Activated CD4-positive, alpha-beta memory T cell treated with anti-CD3 and anti-CD28 coated beads, Interleukin-2, amount 10 ng/mL, durations not matched to agents 7 days and 5 days (primary cell): ENCODE data around the gene NFAT5. TPM values are rescaled to one million over a fixed set of nuclear protein-coding genes. Genes with fewer than 3 reads are reported as not detected.
"Not testable (repeated sequence)": the region's sequence is repeated elsewhere in the genome, so short reads cannot be mapped to it uniquely, and the experiment has no call there.

Experiments used
- CTCF ChIA-PET: fragments of 350-600 bp; sonication (Branson Sonifier 250); formaldehyde crosslinking; loops from one replicate; lab custom pipeline; 2021; ENCODE audit warnings: antibody characterized with exemption, inconsistent platforms; lab: Charles Lee
- POLR2A ChIA-PET: fragments of 350-600 bp; sonication (Branson Sonifier 250); formaldehyde crosslinking; loops from one replicate; lab custom pipeline; 2021; ENCODE audit warnings: antibody characterized with exemption; lab: Charles Lee
- DNase-seq: peaks from one replicate; pipeline ENCODE4 v3.0.0-alpha.2; 2020
- H3K27ac Mint-ChIP-seq: one replicate; pipeline ENCODE4 v1.8.0; 2021; ENCODE audit warnings: mild to moderate bottlenecking, mixed read lengths
- H3K27me3 Mint-ChIP-seq: one replicate; pipeline ENCODE4 v1.8.0; 2021; ENCODE audit warnings: mixed read lengths
- H3K36me3 Mint-ChIP-seq: one replicate; pipeline ENCODE4 v1.8.0; 2021; ENCODE audit warnings: low read depth, mixed read lengths
- H3K4me1 Mint-ChIP-seq: one replicate; pipeline ENCODE4 v1.8.0; 2021; ENCODE audit warnings: mixed read lengths
- H3K4me3 Mint-ChIP-seq: one replicate; pipeline ENCODE4 v1.8.0; 2021; ENCODE audit warnings: mild to moderate bottlenecking, mixed read lengths
- H3K9me3 Mint-ChIP-seq: one replicate; pipeline ENCODE4 v1.8.0; 2021; ENCODE audit warnings: mixed read lengths
- total RNA-seq, 2 experiments: library from RNA; stranded (reverse); gene quantifications; one replicate each; pipeline ENCODE4 v1.2.3, GENCODE V29; 2021

Gene NFAT5
- total RNA-seq, 2 experiments from 2014 or later, result 19.7 to 21.3 TPM

DNA sequence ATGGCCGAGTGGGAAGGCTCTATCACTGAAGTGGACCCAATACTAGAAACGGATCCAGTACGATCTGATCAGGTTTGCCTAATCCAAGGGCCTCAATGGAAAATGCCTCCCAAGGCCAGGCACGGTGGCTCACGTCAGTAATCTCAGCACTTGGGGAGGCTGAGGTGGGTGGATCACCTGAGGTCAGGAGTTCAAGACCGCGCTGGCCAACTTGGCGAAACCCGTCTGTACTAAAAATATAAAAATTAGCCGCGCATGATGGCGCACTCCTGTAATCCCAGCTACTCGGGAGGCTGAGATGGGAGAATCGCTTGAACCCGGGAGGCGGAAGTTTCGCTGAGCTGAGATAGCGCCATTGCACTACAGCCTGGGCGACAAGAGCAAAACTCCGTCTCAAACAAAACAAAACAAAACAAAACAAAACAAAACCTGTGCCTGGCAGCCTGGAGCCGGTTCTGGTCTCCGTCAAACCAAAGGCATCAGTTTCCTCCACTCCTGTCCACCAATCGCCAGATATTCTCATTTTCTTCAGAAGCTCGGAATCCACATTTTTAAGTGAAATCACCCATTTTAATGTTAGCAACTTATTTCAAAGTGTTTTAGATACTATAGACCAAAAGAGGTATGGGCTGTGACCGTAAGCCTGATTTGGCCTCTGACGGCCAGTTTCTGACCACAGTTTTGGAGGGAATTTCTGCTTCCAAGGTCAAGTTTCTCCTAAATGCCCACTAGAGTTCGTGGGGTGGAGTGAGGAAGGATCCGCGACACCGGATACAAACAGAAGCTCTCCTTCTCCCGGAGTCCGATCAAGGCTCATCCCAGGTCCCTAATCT, 159.9 kb downstream of the NFAT5 start:
- peak overlapping the region; percentile 90 for H3K27ac Mint-ChIP-seq
- DNase-seq, result no peak
- POLR2A ChIA-PET, result interaction anchor here (0.8 to 7.3 kb wide), 13 partner anchors 8 to 573 kb away, joined by 3 to 84 read pairs (median 4); partner anchors contain the start of genes CYB5B, DDX19B, NOB1 and PDF
- H3K4me1 Mint-ChIP-seq, result peaks cover 61% of the 10 kb centered on the region
- CTCF ChIA-PET, result interaction anchor here (1.2 to 7.4 kb wide), 3 partner anchors 17 to 36 kb away, joined by 5 to 87 read pairs (median 6); partner anchors contain the start of genes NOB1 and WWP2
- H3K4me3 Mint-ChIP-seq, result peak overlapping the region; percentile 89
- peaks cover 7% of the 10 kb centered on the region for H3K36me3 Mint-ChIP-seq
- H3K27me3 Mint-ChIP-seq, result no peaks in the 10 kb centered on the region
- no peaks in the 10 kb centered on the region for H3K9me3 Mint-ChIP-seq

DNA sequence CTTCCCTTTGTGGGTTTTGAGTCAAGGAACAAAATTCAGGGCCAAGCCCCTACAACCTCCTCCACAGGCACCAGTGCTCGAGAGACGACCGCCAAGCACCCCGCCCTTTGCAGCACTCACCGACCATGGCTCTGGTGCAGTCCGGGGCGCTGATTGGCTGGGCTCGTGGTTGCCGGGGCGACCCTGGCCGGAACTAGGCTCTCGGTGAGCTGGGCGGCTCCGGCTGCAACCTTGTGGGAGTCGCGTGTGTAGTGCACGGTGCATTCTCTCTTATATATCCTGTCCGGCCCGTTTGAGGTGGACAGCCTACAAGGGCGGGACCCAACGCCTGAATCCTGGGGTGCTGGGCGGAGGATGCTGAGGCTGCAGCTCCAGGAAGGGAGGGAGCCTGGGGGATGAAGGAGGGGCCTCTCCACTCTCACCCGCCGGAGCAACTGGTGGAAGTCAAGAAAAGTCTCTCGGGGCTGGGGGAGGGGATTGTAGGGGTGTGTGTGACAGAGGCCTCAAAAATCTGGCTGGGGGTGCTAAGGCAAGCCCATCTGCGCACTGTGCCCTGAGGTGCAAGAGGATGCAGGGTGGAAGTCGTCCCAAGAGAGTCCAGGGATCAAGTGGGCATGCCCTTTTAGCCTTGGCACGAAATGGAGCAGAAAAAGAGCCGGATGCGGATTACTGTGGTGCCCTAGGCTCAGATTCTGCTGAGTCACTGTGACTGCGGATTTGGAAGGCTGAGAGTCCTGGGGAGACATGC, 160.7 kb downstream of the NFAT5 start, which contains the start of gene NQO1:
Gene NQO1 (minus strand): TSS at position 248 of the 748 bp plus-strand sequence. CDS start 121 bp downstream, at position 127.
- Mint-ChIP-seq H3K27ac (peak within 1 kb of the TSS; percentile 90), H3K36me3 (peaks cover 7% of the 10 kb centered on the region), H3K27me3 (no peaks in the 10 kb centered on the region), H3K4me1 (peaks cover 59% of the 10 kb centered on the region), H3K4me3 (peak within 1 kb of the TSS; percentile 89), H3K9me3 (no peaks in the 10 kb centered on the region)
- ChIA-PET POLR2A (interaction anchor here (0.8 to 7.3 kb wide), 16 partner anchors 9 to 572 kb away, joined by 3 to 84 read pairs (median 4); partner anchors contain the start of genes CYB5B, DDX19B, NOB1 and PDF), CTCF (interaction anchor here (1.2 to 7.4 kb wide), 4 partner anchors 18 to 204 kb away, joined by 4 to 87 read pairs (median 6); partner anchors contain the start of genes NOB1 and WWP2)
- DNase-seq, result peak; percentile 95

DNA sequence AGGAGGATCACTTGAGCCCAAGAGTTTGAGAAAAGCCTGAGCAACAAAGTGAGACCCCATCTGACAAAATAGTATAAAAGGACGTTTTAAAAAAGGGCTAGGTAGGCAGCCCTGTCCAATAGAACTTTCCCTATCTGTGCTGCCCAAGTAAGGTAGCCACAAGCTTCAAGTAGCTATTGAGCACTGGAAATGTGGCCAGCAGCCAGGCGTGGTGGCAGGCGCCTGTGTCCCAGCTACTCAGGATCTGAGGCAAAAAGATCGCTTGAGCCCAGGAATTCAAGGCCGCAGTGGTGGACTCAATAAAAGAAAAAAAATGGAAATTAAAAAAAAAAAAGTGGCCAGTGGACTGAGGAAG, 162.1 kb downstream of the NFAT5 start:
- ChIA-PET POLR2A (interaction anchor here (1.0 to 7.3 kb wide), 6 partner anchors 9 to 35 kb away, joined by 3 to 84 read pairs (median 5); partner anchors contain the start of genes NOB1 and WWP2), CTCF (interaction anchor here (1.1 to 7.4 kb wide), 2 partner anchors 19 to 27 kb away, joined by 3 to 87 read pairs; partner anchors contain the start of gene NOB1)
- peak overlapping the region; percentile 90 for H3K27ac Mint-ChIP-seq
- peaks cover 53% of the 10 kb centered on the region for H3K4me1 Mint-ChIP-seq
- H3K36me3 Mint-ChIP-seq, result peaks cover 7% of the 10 kb centered on the region
- H3K27me3 Mint-ChIP-seq, result no peaks in the 10 kb centered on the region
- H3K4me3 Mint-ChIP-seq, result peak overlapping the region; percentile 89
- no peak for DNase-seq
- no peaks in the 10 kb centered on the region for H3K9me3 Mint-ChIP-seq

DNA sequence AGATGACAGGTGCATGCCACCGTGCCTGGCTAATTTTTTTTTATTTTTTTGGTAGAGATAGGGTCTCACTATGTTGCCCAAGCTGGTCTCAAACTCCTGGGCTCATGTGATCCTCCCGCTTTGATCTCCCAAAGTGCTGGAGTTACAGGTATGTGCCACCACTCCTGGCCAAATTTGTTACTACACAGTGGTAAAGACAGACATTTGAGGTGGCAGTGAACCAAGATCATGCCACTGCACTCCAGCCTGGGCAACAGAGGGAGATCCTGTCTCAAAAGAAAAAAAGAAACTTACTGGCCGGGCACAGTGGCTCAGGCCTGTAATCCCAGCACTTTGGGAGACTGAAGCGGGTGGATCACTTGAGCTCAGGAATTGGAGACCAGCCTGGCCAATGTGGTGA, 163.3 kb downstream of the NFAT5 start:
- not testable (repeated sequence) for H3K9me3 Mint-ChIP-seq, H3K27ac Mint-ChIP-seq, H3K27me3 Mint-ChIP-seq, H3K36me3 Mint-ChIP-seq, DNase-seq, H3K4me3 Mint-ChIP-seq
- H3K4me1 Mint-ChIP-seq, result peaks cover 43% of the 10 kb centered on the region
- ChIA-PET CTCF (interaction anchor here (0.8 to 7.4 kb wide), 2 partner anchors 25 to 26 kb away, joined by 3 to 87 read pairs; partner anchors contain the start of gene NOB1), POLR2A (interaction anchor here (4.8 to 7.3 kb wide), 2 partner anchors 25 to 34 kb away, joined by 47 to 84 read pairs; partner anchors contain the start of genes NOB1 and WWP2)

DNA sequence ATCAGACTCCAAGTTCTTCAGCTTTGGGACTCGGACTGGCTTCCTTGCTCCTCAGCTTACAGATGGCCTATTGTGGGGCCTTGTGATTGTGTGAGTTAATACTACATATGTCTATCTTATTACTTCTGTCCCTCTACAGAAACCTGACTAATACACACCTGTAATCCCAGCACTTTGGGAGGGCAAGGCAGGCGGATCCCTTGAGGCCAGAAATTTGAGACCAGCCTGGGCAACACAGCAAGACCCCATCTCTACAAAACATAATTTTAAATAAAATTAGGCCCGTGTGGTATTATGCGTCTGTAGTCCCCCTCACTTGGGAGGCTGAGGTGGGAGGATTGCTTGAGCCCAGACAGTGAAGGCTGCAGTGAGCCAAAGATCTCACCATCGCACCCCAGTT, 165.5 kb downstream of the NFAT5 start:
- CTCF ChIA-PET, result interaction anchor here (1.3 kb wide), 1 partner anchor 23 kb away, joined by 4 read pairs; the partner anchor contains the start of gene NOB1
- H3K4me1 Mint-ChIP-seq, result peaks cover 23% of the 10 kb centered on the region
- POLR2A ChIA-PET, result interaction anchor here (0.8 kb wide), 1 partner anchor 18 kb away, joined by 3 read pairs; no protein-coding TSS in a partner anchor
- not testable (repeated sequence) for H3K27ac Mint-ChIP-seq, H3K9me3 Mint-ChIP-seq, H3K36me3 Mint-ChIP-seq, DNase-seq, H3K27me3 Mint-ChIP-seq, H3K4me3 Mint-ChIP-seq

DNA sequence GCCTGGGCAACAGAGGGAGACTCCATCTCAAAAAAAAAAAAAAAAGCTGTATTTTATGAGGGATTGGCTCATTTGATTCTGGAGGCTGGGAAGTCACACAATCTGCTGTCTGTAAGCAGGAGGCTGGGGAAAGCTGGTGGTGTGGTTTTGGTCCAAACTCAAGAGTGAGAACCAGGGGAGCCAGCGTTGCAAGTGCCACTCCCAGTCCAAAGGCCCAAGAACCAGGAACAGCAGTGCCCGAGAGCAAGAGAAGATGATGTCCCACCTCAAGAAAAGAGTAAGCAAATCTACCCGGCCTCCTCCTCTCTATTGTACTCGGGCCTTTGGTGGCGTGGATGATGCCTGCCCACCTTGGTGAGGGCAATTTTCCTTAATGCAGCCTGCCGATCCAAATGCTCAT, 166.3 kb downstream of the NFAT5 start:
- H3K9me3 Mint-ChIP-seq, result no peaks in the 10 kb centered on the region
- POLR2A ChIA-PET, result interaction anchor here (0.8 to 1.0 kb wide), 2 partner anchors 19 to 22 kb away, joined by 3 to 5 read pairs; partner anchors contain the start of gene NOB1
- no peak for DNase-seq
- no peaks in the 10 kb centered on the region for H3K27me3 Mint-ChIP-seq
- H3K36me3 Mint-ChIP-seq, result no peaks in the 10 kb centered on the region
- CTCF ChIA-PET, result interaction anchor here (1.3 kb wide), 1 partner anchor 23 kb away, joined by 4 read pairs; the partner anchor contains the start of gene NOB1
- no peak overlapping the region for H3K4me3 Mint-ChIP-seq
- no peak overlapping the region for H3K27ac Mint-ChIP-seq
- H3K4me1 Mint-ChIP-seq, result peaks cover 15% of the 10 kb centered on the region

DNA sequence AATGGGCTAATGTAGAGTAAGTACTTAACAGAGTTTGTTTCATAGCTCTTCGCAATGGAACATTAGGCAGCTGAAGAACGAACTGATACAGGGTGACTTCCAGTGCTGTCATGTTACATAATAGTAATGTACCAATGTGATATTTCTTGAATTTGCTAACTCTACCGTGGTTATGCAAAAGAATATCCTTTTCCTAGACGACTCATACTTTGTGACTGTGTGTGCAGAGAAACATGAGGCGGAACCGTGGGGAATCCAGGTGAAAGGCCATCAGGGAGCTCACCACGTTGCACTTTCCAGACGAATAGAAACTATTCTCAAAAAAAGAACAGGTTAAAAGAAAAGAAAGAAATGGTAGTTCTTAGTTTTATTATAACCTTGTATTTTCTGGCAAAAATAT, 175.8 kb downstream of the NFAT5 start:
- Mint-ChIP-seq H3K27ac (no peak overlapping the region), H3K4me1 (no peaks in the 10 kb centered on the region), H3K9me3 (no peaks in the 10 kb centered on the region), H3K4me3 (no peak overlapping the region), H3K27me3 (no peaks in the 10 kb centered on the region), H3K36me3 (peaks cover 53% of the 10 kb centered on the region)
- no peak for DNase-seq
- POLR2A ChIA-PET, result interaction anchor here (0.7 to 1.5 kb wide), 2 partner anchors 12 to 14 kb away, joined by 3 to 10 read pairs; partner anchors contain the start of gene NOB1
- CTCF ChIA-PET, result interaction anchor here (1.4 kb wide), 1 partner anchor 13 kb away, joined by 5 read pairs; the partner anchor contains the start of gene NOB1

DNA sequence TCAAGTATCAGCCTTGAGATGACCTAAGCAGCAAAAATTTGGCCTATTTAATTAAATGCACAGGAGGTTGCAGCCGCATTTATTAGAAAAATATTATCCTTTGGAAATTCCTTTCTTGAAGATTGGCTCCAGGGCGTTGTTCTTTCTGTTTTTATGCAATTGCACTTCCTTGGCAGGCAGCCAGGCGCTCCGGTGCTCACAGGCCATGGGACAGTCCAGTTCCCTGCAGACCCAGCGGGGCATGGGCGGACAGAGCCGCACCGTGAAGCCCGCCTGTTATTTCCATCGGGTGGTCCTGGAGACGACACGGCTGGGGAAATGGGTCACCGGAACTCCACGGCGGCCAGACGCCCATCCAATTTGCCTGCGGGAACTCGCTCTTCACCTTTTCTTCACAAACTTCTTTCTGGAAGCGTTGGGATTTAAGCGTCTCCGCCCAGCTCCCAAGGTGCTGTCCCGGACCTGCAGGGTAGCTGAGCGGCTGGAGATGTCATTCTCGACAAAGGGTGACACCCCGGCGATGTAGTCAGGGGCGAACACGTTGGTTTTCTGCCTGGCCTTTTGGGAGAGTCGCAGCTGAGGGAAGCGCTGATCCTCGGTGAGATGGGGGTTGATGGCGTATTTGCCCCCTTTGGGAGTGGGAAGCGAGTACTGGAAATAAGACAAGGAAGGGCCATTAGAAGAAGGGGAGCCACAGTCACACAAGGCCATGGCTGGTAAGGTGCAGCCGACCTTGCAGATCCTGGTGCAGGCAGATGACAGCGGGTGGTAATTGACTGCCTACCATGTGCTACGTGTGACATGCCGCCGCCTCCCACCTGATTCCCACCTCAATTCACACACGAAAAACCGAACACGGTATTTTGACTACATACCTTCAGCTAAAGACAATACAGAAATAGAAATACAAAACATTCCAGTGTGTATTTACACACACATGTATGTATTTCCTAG, 176.5 kb downstream of the NFAT5 start:
- H3K4me1 Mint-ChIP-seq, result no peaks in the 10 kb centered on the region
- H3K27me3 Mint-ChIP-seq, result no peaks in the 10 kb centered on the region
- no peaks in the 10 kb centered on the region for H3K9me3 Mint-ChIP-seq
- POLR2A ChIA-PET, result interaction anchor here (1.5 kb wide), 1 partner anchor 12 kb away, joined by 10 read pairs; the partner anchor contains the start of gene NOB1
- CTCF ChIA-PET, result interaction anchor here (1.4 kb wide), 2 partner anchors 12 kb away, joined by 4 to 5 read pairs; partner anchors contain the start of gene NOB1
- no peak overlapping the region for H3K27ac Mint-ChIP-seq
- H3K36me3 Mint-ChIP-seq, result peaks cover 57% of the 10 kb centered on the region
- no peak for DNase-seq
- no peak overlapping the region for H3K4me3 Mint-ChIP-seq

DNA sequence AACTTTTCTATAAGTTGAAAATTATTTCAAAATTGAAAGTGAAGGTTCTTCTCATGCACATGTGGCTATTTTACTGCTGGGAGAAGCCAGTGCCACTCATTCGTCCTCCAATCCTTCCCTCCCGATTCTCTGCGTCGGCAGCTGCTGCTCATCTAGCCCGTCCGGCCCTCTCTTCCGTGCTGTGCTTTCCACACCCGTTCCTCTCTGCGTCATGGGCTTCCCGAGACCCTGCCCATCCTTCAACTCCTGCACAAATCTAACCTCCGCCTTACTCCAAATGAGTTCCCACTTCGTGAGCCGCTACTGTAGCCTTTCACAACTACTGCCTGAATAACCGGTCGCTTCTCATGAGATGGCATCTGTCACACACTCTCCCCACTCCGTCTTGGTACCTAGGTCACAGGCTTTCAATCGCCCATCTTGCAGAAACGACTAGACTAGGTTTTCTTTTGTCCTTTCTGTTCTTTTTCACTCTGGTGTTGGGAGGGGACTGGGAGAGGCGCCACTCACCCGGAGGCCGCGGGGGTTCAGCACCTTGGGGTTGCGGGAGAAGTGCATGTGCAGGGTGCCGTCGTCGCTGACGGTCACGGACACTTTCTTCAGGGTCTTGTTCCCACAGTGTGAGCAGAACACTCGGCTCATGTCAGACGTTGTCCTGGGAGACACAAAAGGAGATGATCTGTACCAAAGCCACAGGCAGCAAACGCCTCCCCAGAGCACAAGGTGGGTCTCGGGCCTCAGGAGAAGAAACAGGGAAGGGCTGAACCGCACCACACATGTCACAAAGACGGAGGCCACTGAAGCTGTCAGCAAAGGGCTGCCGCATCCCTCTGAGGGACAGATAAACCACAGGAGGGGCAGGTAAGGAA, 178.8 kb downstream of the NFAT5 start:
- POLR2A ChIA-PET, result interaction anchor here (0.7 to 1.3 kb wide), 2 partner anchors 10 to 17 kb away, joined by 3 to 9 read pairs; partner anchors contain the start of gene NOB1
- Mint-ChIP-seq H3K4me3 (no peak overlapping the region), H3K27ac (no peak overlapping the region), H3K27me3 (no peaks in the 10 kb centered on the region), H3K9me3 (no peaks in the 10 kb centered on the region), H3K4me1 (no peaks in the 10 kb centered on the region), H3K36me3 (peaks cover 80% of the 10 kb centered on the region)
- CTCF ChIA-PET, result interaction anchor here (1.5 kb wide), 1 partner anchor 10 kb away, joined by 7 read pairs; the partner anchor contains the start of gene NOB1
- no peak for DNase-seq

DNA sequence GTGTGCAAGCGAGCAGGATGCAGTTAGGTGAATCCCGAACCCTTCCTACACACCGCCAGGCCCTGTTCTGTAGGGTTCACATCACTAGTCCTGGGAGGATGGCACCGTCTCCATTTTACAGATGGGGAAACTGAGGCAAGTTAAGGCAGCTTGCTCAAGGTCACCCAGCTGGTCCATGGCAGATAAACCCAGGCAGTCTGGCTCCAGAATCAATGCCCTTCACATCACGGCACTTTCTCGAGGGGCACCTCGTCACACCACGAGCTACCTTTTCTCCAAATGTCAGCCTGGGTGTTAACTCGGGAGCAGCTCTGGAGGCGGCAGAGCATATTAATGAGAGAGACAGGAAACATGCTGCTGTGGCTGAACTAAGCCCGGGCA, 179.5 kb downstream of the NFAT5 start:
- Mint-ChIP-seq H3K4me1 (no peaks in the 10 kb centered on the region), H3K36me3 (peaks cover 77% of the 10 kb centered on the region), H3K4me3 (no peak overlapping the region), H3K9me3 (no peaks in the 10 kb centered on the region), H3K27ac (no peak overlapping the region), H3K27me3 (no peaks in the 10 kb centered on the region)
- ChIA-PET CTCF (interaction anchor here (1.5 kb wide), 1 partner anchor 9 kb away, joined by 7 read pairs; the partner anchor contains the start of gene NOB1), POLR2A (interaction anchor here (0.7 to 1.3 kb wide), 2 partner anchors 9 to 16 kb away, joined by 3 to 9 read pairs; partner anchors contain the start of gene NOB1)
- DNase-seq, result no peak
